Stromal cell of bone marrow (primary cell): ENCODE measurements around the gene SDK1.

Experiments used
- DNase-seq: peaks from one replicate; pipeline ENCODE4 v3.0.0-alpha.2; 2012; ENCODE audit warnings: low read depth

Gene SDK1

GRCh38 chr7:3981281-3981680 lies 680.2 kb downstream of the SDK1 start:
- DNase-seq = no peak

- DNase-seq = no peak
These were observed 683.4 kb downstream of the SDK1 start for GRCh38 chr7:3984456-3984855.

GRCh38 chr7:3986927-3987326 lies 685.9 kb downstream of the SDK1 start:
- DNase-seq = no peak

- DNase-seq = no peak
These were observed 686.4 kb downstream of the SDK1 start for GRCh38 chr7:3987426-3987927.

GRCh38 chr7:3989723-3990122 lies 688.7 kb downstream of the SDK1 start:
- no peak for DNase-seq

- no peak for DNase-seq
These were observed 690.7 kb downstream of the SDK1 start for GRCh38 chr7:3991731-3992231.

GRCh38 chr7:3992841-3993240 lies 691.8 kb downstream of the SDK1 start:
- DNase-seq = no peak

GRCh38 chr7:3994764-3995163 lies 693.7 kb downstream of the SDK1 start:
- DNase-seq = no peak

GRCh38 chr7:3995187-3995586 lies 694.1 kb downstream of the SDK1 start:
- no peak for DNase-seq

GRCh38 chr7:3998060-3998459 lies 697.0 kb downstream of the SDK1 start:
- DNase-seq = no peak

- DNase-seq = no peak
These were observed 699.1 kb downstream of the SDK1 start for GRCh38 chr7:4000139-4000538.

- no peak for DNase-seq
These were observed 699.9 kb downstream of the SDK1 start for GRCh38 chr7:4000934-4001333.

GRCh38 chr7:4001742-4002141 lies 700.7 kb downstream of the SDK1 start:
- DNase-seq = no peak

GRCh38 chr7:4003503-4003902 lies 702.5 kb downstream of the SDK1 start:
- no peak for DNase-seq

GRCh38 chr7:4006687-4007086 lies 705.6 kb downstream of the SDK1 start:
- no peak for DNase-seq

GRCh38 chr7:4009211-4010060 lies 708.4 kb downstream of the SDK1 start:
- DNase-seq = no peak

- no peak for DNase-seq
These were observed 709.1 kb downstream of the SDK1 start for GRCh38 chr7:4010061-4010605.

- no peak for DNase-seq
These were observed 710.0 kb downstream of the SDK1 start for GRCh38 chr7:4010923-4011656.

GRCh38 chr7:4013793-4014192 lies 712.7 kb downstream of the SDK1 start:
- DNase-seq = no peak

GRCh38 chr7:4014346-4015050 lies 713.4 kb downstream of the SDK1 start:
- DNase-seq = no peak

- no peak for DNase-seq
These were observed 714.3 kb downstream of the SDK1 start for GRCh38 chr7:4015371-4015770.

GRCh38 chr7:4015996-4016395 lies 714.9 kb downstream of the SDK1 start:
- no peak for DNase-seq
